Activated naive CD8-positive, alpha-beta T cell treated with anti-CD3 and anti-CD28 coated beads, Interleukin-2, amount 50 U/mL, for 16 hours (primary cell): Measurements from ENCODE around the gene G2E3.
"Not testable (repeated sequence)": the region's sequence is repeated elsewhere in the genome, so short reads cannot be mapped to it uniquely, and the experiment has no call there.

ENCODE experiments used
- DNase-seq: peaks from one replicate; pipeline ENCODE4 v3.0.0-alpha.2; 2020; ENCODE audit warnings: low read depth, low spot score

G2E3 gene

DNA sequence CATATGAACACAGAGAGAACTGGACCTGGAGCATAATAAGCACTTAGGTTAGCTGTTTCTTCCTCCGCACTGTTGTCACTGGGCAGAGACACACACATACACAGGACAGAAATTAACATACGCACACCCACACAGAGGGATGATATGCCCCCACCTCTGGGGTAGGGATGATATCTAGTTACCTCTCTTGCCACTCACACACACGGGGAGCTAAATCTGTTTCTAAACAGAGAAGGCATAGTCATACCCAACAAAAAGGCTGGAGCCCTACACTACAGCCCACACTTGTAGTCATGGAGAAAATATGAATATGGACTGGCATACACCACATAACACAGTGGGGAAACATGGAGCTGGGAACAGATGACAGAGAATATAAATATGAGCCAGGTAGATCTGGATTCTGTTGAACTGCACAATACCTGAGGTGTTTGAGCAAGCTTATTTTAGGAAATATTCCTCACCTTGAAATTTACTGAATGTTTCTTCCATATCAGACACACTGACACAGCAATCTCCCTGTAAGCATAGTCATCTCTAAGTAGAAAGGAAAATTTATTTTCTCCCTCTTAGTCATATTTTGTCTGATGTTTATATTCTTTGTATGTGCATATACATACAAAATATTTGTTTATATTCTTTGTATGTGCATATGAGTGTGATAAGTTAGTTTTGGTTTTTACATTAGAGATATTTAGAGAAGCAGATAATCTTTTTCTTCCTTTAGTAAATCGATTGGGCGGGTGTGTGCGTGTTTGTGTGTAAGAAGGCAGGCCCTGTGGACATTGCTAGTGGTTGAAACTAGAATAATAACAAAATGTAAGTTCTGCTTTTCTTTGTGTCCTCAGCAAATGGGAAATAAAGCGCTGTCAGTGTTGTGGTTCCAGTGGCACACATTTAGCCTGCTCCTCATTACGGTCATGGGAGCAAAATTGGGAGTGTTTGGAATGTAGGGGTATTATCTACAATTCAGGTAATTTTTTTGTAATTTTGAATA, 42.3 kb downstream of the G2E3 start:
- DNase-seq, result no peak

GRCh38 chr14:30603402-30603801, 44.4 kb downstream of the G2E3 start:
- no peak for DNase-seq

DNA sequence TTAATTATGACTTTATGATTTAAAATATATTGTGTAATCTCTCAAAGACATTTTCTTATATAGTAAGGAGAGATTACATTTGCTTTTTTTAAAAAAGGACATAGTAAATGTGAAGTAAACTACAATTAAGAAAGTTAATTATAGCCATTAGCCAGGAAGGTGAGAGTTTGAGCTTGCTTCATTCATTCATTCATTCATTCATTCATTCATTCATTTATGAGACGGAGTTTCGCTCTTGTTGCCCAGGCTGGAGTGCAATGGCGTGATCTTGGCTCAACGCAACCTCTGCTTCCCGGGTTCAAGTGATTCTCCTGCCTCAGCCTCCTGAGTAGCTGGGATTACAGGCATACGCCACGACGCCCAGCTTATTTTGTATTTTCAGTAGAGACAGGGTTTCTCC, 45.7 kb downstream of the G2E3 start:
- DNase-seq, result not testable (repeated sequence)

DNA sequence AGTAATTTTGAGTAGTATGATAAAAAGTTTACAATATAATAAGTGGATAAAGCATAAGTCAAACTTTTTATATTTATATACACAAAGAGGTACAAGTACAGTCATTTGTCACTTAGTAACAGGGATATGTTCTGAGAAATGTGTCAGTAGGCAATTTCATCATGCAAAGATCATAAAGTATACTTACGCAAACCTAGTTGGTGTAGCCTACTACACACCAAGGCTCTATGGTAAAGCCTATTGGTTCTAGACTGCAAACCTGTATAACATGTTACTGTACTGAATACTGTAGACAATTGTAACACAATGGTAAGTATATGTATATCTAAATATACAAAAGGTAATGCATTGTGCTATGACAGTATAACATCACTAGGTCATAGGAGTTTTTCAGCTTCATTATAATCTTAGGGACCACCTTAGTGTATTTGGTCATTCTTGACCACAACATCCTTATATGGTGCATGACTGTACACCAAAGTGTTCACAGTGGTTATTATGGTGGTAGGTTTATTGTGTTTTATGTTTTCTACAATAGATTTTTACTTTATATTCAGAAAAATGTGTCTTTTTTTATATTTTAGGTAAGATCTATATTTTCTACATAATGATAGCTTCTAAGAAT, 48.3 kb downstream of the G2E3 start:
- no peak for DNase-seq

DNA sequence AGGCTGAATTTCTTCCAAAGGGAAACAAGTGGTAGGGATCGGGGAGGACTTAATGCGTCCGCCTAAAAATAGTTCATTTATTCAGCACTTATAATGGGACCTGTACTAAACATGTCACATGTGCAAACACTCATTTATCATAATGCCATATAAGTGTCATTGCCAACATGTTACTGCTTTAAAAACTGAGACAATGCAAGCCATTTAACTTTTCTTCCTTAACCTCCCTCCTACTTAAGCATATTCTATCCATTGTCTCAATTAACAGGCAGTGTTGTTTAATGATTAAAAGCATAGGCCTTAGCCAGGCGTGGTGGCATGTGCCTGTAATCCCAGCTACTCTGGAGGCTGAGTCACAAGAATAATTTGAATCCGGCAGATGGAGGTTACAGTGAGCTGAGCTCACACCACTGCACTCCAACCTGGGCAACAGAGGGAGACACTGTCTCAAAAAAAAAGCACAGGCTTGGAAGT, 49.6 kb downstream of the G2E3 start:
- DNase-seq, result no peak

DNA sequence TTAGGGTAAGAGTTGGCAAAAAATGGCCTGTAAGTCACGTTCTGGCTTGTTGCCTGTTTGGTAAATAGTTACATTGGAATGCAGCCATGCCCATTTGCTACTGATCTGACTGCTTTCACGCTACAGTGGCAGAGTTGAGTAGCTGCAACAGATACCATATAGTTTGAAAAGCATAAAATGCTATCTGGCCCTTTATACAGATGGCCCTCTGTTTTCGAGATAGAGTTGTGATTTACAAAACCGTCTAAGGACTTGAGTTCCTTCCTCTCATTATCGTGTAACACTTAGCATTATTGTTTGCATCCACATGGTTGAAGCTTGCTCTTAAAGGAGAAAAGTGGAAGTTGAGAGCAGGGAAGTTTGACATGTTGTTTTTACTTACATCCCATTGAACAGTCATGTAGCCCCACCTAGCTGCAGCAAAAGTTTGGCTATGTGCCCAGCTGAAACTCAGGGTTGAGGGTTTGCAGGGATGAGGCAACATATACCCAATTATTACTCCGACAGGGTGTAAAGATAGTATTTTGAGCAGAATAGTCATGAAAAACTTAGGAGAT, 51.9 kb downstream of the G2E3 start:
- no peak for DNase-seq

DNA sequence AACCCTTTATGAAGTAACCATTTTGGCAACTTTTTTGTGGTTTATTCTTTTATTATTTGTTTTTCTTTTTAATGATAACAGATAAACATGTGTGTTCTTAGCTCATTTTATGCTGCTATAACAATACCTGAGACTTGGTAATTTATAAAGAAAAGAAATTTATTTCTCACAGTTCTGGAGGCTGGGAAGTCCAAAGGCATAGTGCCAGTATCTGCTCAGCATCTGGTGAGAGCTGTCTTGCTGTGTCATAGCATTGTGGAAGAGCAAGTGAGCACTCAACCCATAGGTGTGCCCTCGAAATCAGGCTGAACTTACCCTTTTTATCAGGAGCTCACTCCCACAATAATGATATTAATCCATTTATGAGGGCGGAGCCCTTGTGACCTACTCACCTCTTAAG, 55.2 kb downstream of the G2E3 start:
- DNase-seq, result no peak

- DNase-seq, result no peak
These were observed 61.2 kb downstream of the G2E3 start for GRCh38 chr14:30620178-30620577.

GRCh38 chr14:30621354-30621939, 62.5 kb downstream of the G2E3 start:
- DNase-seq, result no peak

GRCh38 chr14:30621940-30622830, 63.2 kb downstream of the G2E3 start, which contains the start of gene SCFD1:
TSS of gene SCFD1 (plus strand) at chr14:30622319. CDS start at chr14:30622339, 20 bp downstream.
- DNase-seq, result peak; percentile 85

DNA sequence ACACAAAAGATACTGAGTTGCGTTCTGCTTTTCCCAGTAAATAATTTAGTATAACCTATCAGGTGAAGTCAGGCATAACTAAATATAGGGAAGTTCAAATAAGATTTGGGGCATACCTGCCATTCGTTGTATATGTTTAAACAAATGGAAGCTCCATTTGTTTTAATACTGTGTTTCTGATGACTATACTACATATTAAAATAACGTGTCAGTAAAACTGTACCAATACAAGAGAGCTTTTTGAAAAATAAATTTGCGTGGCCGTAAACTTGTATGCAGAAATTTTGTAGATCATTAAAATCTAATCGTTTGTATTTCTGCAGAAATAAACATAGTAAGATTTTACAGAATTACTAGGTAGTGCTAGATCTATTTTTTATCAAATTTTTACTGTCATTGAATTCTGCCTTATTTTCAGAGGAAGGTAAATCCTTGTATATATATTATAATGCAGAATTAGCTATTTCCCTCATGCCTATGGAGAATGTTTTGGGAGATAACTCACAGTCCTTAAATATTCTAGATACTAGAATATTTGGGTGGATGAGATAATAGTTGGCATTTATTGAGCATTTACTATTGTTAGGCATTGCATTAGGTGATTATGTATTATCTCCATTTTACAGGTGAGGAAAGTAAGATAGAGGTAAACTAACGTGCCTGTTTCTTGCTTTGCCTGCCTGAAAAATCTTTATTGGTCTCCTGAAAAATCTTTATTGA, 64.6 kb downstream of the G2E3 start:
- DNase-seq, result no peak

- DNase-seq, result no peak
These were observed 65.1 kb downstream of the G2E3 start for GRCh38 chr14:30624132-30624423.

DNA sequence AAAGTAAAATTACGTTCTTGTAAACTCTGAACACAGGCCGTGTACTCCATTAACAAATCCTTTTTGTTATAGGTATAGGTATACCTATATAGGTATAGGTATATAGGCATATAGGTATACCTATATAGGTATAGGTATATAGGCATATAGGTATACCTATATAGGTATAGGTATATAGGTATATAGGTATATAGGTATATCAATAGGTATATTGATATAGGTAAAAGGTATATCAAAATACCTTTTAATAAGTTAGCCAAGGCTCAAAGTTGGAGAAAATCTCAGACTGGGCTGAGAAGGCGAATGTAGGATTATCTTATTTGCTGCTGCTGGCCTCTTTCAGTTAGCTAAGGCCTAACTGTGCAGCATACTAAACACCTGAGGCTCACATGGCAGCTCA, 66.6 kb downstream of the G2E3 start:
- no peak for DNase-seq

- DNase-seq, result not testable (repeated sequence)
These were observed 70.5 kb downstream of the G2E3 start for GRCh38 chr14:30629432-30629831.

- DNase-seq, result no peak
These were observed 71.3 kb downstream of the G2E3 start for GRCh38 chr14:30630248-30630647.

DNA sequence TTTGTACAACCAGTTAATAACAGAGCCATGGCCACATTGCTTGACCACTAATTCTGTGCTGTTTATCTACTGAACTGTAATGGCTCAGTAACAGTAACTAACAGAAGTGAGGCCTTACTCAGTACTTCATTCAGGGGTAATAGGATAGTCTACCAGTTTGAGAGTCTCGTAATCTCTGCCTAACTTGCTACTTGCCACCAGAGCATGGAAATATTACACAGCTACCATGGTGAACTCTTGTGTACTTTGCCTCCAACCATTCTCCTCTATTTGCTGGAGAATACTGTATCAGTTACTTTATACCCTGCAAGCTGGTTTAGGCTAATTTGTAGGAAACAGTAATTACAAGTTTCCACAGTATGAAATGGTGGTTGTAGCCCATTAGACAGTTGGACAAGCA, 73.8 kb downstream of the G2E3 start:
- no peak for DNase-seq

GRCh38 chr14:30638926-30639325, 80.0 kb downstream of the G2E3 start:
- no peak for DNase-seq

DNA sequence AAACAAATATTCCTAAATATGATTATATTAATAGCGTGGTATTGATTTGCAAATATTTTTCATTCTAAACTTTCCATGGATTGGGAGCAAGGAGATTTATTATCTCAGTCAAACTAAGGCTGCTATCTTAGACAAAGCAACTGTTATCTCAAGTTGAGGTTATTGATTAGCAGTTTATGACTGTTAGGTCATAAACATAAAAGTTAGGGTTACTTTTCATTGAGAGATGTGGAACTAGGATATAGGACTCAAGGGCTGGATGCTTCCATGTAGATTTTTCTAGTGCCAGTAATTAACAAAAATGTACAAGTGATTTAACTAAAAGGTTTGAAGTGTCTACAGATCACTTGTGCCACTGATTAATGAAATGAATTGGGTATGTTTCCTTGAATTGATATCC, 82.2 kb downstream of the G2E3 start:
- no peak for DNase-seq

GRCh38 chr14:30644462-30644861, 85.5 kb downstream of the G2E3 start:
- DNase-seq, result not testable (repeated sequence)

DNA sequence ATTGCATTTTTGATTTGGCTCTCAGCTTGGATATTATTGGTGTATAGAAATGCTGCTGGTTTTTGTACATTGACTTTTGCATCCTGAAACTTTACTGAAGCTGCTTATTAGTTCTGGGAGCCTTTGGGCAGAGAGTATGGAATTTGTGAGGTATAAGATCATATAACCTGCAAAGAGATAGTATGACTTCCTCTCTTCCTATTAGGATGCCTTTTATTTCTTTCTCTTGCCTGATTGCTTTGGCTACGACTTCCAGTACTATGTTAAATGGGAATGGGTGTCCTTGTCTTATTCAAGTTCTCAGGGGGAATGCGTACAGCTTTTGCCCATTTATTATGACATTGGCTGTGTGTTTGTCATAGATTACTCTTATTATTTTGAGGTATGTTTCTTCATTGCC, 86.6 kb downstream of the G2E3 start:
- no peak for DNase-seq

- no peak for DNase-seq
These were observed 89.5 kb downstream of the G2E3 start for GRCh38 chr14:30648471-30648870.
